ENCODE results near the gene NFASC.
A peak's percentile ranks its signal among the peaks of the same experiment; 100 is the strongest.

The NFASC gene

GRCh38 chr1:204930155-204930523 is 59.5 kb downstream of the NFASC start:
- DNase-seq = no peak

DNA sequence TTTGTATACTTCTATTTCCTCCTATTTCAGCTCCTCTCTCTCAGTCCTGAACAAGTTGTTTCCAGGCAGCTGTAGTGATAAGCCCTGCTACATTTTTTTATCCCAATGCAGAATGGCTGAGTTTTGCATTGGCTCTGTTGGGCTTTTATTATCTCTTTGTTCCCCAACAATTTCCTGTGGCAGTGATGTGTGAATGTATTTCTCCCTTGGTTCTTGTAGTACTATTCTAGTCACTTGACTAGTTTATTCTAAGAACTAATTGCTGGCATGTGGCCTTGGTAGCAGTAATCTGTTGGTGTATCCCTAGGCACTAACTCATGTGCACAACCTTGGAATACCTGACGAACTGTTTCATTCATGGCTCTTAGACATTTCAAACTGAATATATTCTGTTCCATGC is 60.7 kb downstream of the NFASC start:
- DNase-seq = no peak

DNA sequence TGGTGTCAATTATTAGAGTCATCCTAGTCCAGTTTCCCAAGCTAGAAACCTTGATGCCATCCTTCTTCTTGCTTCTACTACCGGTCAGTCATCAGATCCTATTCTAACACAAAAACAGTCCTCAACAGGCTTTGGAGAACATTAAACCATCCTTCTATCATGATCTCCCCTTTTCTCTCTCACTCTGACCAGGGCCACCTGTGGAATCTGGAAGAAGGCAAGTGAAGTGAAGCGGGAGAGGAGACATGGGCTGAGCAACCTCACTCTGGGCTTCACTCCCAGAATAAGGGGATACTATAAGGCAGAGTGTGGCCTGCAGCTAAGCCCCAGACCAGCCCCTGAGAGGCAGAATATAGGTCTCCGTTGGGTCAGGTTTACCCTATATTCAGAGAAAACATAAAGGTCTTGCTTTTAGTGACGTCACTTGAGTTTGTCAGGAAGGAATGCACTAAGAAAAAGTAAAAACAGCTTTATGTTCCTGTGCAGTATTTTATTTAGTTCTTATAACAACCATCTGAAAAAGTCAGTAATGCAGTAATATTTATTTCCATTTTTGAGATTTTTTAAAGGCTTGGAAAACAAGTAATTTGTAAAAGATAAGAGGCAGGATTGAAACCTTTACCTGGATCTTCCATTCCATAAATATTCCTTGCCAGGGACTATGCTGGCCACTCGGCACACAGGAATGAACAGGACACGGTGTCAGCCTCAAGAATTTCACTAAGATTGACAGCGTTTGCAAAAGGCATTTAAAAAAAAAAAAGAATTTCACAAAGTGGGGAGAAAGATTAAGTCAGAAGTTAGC is 61.3 kb downstream of the NFASC start:
- no peak for DNase-seq

- DNase-seq = no peak
These were observed 61.9 kb downstream of the NFASC start for GRCh38 chr1:204932573-204932909.

DNA sequence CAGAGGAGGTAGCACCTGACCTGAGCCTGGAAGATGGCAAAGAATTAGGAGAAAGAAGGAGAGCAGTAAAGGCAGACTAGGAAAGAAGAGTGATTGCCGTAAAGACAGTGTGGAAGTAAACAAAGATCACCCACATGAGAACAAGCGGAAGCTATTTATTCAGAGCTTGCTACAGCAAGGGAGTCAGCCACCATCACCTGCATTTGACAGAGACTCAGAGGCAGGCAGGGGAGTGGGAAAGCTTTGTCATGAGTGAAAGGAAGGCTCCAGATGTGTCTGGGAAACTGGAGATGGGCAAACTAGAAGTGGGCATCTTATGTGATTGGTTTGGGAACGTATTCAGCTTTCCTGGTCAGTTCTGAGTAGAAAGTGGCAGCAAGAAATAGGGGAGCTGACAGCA is 64.5 kb downstream of the NFASC start:
- no peak for DNase-seq

GRCh38 chr1:204936765-204937164 is 66.1 kb downstream of the NFASC start:
- no peak for DNase-seq

DNA sequence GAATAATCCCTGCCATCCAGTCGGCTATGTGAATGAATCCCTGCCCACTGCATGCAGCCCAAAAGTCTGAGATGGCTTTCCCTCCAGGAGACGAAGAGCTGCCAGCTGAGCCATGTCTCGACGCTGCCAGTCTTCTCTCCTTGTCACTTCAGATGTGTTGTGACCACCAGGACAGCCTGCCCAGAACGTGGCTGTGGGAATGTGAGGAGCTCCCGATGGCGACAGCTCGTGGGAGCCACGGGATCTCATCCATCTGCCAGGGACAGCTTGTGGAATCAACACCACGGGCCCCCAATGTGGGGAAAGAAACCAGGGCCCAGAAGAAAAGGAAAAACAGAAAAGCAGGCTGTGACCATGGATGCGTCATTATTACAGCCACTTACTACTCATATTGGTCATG is 67.2 kb downstream of the NFASC start:
- DNase-seq = no peak

DNA sequence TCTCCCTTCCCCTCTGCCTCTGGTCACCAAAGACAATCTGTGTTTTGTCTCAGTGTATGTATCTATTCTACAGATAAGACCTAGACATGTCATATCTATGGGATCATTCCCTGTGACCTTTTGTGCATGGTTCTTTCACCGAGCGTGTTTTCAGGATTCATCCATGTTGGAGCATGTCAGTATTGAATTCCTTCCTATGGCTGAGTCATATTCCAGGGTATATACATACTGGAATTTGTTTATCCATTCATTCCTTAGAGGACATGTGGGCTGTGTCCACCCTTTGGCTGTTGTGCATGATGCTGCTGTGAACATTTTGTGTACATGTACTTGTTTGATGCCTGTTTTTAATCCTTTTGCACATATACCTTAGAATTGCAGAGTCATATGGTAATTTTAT is 69.9 kb downstream of the NFASC start:
- no peak for DNase-seq

DNA sequence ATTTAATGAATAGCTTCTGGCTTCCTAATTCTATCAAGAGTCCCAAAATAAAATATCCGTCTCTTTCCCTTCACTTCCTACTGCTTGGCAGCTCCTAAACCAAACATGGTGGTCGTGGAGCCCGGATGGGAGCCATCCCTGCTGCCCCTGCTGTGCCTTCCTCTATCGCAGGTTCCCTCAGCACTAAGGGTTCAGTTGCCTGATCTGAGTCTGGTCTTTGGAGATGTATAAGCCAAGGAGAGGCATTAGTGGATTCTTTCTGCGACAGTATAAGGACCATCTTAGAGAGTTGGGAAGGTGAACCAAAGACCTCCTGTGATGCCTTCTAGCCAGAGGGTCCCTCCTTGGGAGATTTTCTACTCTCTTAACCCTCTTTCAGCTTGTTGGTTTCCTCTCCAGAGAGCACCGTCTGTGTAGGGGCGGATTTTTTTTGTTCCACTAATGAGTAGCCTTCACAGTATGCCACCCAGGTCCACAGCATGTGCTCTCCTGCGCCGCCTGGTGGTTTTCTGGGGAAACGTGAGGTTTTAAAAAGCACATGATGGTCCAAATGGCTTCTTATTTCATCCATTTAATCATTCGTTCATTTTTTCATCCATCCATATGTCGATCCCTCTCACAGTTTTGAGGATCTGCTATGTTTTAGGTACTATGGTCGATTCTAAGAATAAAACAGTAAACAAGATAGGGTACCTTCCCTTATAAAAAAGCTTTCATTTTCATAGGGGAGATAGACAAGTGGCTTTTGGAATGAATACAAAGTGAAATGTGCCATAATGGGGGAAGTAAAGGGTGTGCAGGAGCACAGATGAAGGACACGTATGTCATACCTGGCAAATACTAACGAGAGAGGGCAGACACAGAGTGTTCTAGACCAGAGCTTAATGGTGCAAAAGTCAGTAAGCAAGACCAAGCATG is 71.0 kb downstream of the NFASC start:
- peak; percentile 40 for DNase-seq

GRCh38 chr1:204943495-204943894 is 72.8 kb downstream of the NFASC start:
- no peak for DNase-seq

GRCh38 chr1:204944662-204945061 is 74.0 kb downstream of the NFASC start:
- no peak for DNase-seq

DNA sequence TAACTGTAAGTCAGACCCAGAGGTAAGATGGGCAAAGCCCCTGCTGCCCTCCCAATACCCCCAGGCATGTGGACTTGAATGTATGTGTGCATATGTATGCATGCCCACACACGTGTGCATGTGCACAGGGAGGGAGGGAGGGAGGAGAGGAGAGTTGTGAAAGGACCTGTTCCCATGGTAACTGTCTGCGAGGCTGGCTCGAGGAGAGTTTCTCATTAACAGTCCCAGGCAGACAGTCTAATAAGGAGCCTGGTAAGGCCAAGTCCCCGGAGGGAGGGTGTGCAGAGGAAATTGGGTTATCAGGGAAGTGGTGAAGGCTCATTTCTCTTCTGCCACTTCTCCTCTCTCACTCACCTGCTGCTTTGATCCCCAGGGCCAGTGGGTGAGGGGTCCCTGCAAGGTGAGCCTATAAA is 74.9 kb downstream of the NFASC start:
- DNase-seq = no peak

DNA sequence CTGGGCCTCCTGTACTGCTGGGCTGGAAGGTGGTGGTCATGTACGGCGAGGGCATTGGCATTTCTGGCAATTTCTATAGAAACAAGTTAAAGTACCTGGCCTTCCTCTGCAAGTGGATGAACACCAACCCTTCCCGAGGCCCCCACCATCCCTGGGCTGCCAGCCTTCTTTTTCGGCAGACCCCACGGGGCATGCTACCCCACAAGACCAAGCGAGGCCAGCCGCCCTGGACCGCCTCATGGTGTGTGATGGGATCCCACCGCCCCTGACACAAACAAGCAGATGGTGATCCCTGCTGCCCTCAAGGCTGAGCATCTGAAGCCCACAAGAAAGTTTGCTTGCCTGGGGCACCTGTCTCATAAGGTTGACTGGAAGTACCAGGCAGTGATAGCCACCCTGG is 76.0 kb downstream of the NFASC start:
- DNase-seq = no peak

DNA sequence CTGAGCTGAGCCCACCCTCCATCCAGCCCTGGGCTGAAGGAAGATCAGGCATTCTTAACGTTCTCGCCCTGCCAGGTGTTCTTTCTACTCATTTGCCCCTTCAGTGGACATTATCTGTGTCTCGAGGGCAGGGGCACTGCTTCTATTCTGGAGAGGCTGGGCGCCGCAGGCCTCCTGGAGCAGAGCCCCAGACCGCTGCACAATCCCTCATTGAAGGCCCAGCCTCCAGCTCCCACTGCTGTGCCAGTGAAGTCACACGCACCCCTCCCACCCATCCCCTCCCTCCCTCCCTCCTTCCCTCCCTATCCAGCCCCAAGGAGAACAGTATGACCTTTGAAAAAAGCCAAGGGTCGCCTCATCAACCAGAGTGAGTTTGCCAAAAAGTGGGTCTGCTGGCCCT is 76.7 kb downstream of the NFASC start:
- no peak for DNase-seq

- no peak for DNase-seq
These were observed 77.1 kb downstream of the NFASC start for GRCh38 chr1:204947747-204948146.

DNA sequence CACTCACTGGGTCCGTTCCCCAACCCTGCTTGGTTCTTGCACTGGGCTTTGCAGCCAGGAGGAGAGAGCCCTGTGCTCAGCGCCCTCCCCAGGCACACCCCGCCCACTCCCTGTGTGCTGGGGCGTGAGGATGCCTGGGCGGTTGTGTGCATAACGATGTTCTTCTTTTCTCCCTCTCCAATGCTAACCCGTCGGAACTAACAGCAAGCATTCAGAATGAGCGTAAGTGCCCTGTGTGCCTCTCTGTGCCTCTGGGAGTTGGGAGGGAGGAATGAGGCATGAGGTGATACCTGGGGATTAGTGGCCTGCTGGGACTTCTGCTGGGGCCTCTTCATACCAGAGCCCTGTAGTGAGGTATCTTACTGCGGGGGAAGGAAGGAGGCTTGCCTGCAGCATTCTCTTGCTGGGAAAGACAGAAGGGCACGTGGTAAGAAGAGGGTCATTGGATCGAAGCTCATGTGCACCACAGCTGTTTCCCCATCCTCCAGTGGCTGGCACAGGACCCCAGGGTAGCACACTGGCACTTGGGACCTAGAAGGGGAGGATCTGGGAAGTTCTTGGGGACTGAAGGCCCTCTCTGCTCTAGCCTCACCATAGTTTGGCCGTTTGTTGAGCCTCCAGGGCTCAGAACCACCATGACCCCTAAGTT is 79.8 kb downstream of the NFASC start:
- no peak for DNase-seq

DNA sequence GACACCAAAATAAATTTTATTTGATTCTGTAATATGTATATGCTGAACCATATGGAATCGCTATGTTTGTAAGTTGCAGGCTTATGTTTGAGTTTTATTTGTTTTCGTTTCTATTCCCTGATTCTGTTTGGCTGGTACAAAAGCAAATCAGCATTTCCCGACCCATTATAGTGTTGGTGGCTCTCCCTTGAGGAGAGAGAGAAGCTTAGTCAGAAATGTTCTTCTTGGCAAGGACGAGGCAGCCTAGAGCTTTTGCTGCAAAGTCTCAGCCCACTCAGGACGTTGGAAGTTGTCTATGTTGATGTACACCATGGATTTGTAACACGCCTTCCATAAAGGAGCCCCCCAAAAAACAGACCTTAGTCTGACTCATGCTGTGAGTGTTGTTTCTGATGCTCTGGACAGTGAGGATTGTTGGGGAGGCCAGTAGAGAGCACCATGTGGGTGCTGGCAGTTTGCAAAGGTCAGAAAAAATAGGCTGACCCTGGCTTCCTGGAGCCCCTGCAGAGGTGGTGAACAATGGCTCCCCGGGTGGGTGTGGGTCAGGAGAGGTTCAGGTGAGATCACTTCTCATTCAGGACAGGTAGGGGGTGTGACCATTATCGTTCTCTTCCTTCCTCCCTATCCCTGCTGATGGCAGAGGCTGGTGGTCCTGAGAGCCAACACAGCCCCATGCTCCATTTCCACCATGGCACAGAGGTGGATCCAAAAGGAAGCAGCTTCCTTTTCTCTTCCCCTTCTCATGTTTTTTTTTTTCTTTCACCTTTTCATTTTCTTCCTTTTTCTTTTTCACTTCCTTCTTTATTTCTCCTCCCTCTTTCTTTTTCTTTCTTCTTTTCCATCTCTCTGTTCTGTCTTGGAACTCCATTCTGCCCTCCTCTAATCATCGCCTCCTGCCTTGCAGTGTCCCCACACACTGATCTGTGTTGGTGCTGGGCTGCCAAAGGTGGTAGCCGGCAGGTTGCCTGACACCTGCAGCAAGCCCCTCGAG is 88.0 kb downstream of the NFASC start:
- no peak for DNase-seq

- DNase-seq = no peak
These were observed 88.7 kb downstream of the NFASC start for GRCh38 chr1:204959374-204959773.

- no peak for DNase-seq
These were observed 89.2 kb downstream of the NFASC start for GRCh38 chr1:204959836-204960235.

DNA sequence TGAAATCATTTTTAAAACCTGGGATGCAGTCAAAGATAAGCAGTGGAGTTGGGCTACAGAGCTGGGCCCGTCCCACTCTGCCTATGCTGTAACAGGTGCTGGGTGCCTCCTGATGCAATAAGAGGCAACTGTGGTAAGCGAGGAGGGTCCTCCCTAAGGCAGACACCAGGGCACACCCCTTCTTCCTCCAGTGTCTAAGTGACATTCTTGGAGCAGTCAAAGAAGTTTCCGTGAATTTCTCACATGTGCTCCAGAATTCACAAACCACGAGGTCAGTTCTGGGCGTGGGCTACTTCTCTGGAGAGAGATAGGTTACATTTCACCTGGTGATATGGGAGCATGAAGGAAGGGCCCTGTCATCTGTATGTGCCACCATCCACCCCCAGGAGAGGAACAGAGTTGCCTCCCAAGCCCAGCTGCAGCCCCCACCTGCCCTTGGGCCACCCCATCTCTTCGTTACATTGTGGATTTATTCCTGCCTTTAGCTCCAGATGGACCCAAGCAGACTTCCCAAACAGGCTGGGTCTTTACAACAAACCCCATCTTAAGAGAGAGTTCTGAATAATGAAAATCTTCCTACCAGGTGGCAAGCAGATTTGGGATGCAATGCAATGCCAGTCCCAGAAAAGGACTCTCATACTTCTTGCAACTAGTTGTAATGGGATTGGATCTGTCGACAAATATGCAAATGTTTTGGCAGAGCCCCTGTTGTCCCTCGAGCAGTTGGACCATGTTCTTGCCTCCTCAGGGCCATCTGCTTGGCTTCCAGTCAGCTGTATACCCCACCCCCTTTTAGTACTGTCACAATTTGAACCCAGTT is 89.9 kb downstream of the NFASC start:
- DNase-seq = no peak

GRCh38 chr1:204961765-204962419 is 91.2 kb downstream of the NFASC start:
- DNase-seq = no peak
